ENCODE data around the gene ZNF792.
"Not testable (repeated sequence)": the region's sequence is repeated elsewhere in the genome, so short reads cannot be mapped to it uniquely, and the experiment has no call there.

Gene ZNF792

GRCh38 chr19:34920090-34920786 is 43.8 kb downstream of the ZNF792 start:
- DNase-seq = not testable (repeated sequence)

GRCh38 chr19:34918190-34918589 is 45.8 kb downstream of the ZNF792 start:
- DNase-seq = no peak

- DNase-seq = not testable (repeated sequence)
Measured at GRCh38 chr19:34917144-34917543, 46.9 kb downstream of the ZNF792 start.

- no peak for DNase-seq
Measured at GRCh38 chr19:34910770-34911169, 53.3 kb downstream of the ZNF792 start.

All from stimulated activated CD4-positive, alpha-beta T cell treated with anti-CD3 and anti-CD28 coated beads, Interleukin-12 subunit alpha, Interleukin-12 subunit beta, amount 100 ng/mL, for 4 hours (primary cell).